ENCODE results near the gene SAMD4B.

SAMD4B gene

GRCh38 chr19:39296906-39297305, 45.3 kb upstream of the SAMD4B start:
- Histone ChIP-seq H3K27ac (ENCODE audit: low read length) (no peak overlapping the region), H3K27me3 (replicated peaks; ENCODE audit: insufficient read depth, low read length) (peaks cover 8% of the 10 kb centered on the region; the same call in 1 of the 2 replicates), H3K9ac (ENCODE audit: low read length) (no peak overlapping the region), H3F3A (ENCODE audit: insufficient read depth, low read length) (no peaks in the 10 kb centered on the region), H2AFZ (ENCODE audit: low read length) (no peak overlapping the region), H3K36me3 (replicated peaks; ENCODE audit: insufficient read depth, low read length) (no peaks in the 10 kb centered on the region), H3K4me2 (ENCODE audit: low read depth, low read length) (no peak overlapping the region), H3K79me2 (ENCODE audit: low read length) (no peaks in the 10 kb centered on the region), H3K4me1 (ENCODE audit: low read length) (no peaks in the 10 kb centered on the region), H3K9me2 (replicated peaks; ENCODE audit: insufficient read depth, low read length) (no peaks in the 10 kb centered on the region), H4K20me1 (ENCODE audit: insufficient read depth, low read length) (no peaks in the 10 kb centered on the region), H3K9me3 (replicated peaks; ENCODE audit: insufficient read depth, low read length) (no peaks in the 10 kb centered on the region), H3K4me3 (ENCODE audit: low read length) (no peak overlapping the region)
- TF ChIP-seq EZH2 (optimal IDR thresholded peaks at IDR 0.05; ENCODE audit: low read depth, low read length) (no peak), CTCF (IDR thresholded peaks at IDR 0.05; ENCODE audit: low read length) (no peak), EZH2phosphoT487 (IDR thresholded peaks at IDR 0.05; ENCODE audit: low read length) (no peak)
- no peak for DNase-seq

GRCh38 chr19:39297931-39298634, 44.1 kb upstream of the SAMD4B start:
- H2AFZ ChIP-seq (ENCODE audit: low read length), result no peak overlapping the region
- DNase-seq, result no peak
- TF ChIP-seq EZH2 (optimal IDR thresholded peaks at IDR 0.05; ENCODE audit: low read depth, low read length) (no peak), CTCF (IDR thresholded peaks at IDR 0.05; ENCODE audit: low read length) (no peak), EZH2phosphoT487 (IDR thresholded peaks at IDR 0.05; ENCODE audit: low read length) (no peak)
- H3K36me3 ChIP-seq (replicated peaks; ENCODE audit: insufficient read depth, low read length), result no peaks in the 10 kb centered on the region
- H3K27ac ChIP-seq (ENCODE audit: low read length), result no peak overlapping the region
- no peaks in the 10 kb centered on the region for H3K9me2 ChIP-seq (replicated peaks; ENCODE audit: insufficient read depth, low read length)
- no peaks in the 10 kb centered on the region for H3K79me2 ChIP-seq (ENCODE audit: low read length)
- H3K9me3 ChIP-seq (replicated peaks; ENCODE audit: insufficient read depth, low read length), result no peaks in the 10 kb centered on the region
- no peak overlapping the region for H3K4me3 ChIP-seq (ENCODE audit: low read length)
- H3F3A ChIP-seq (ENCODE audit: insufficient read depth, low read length), result no peaks in the 10 kb centered on the region
- no peak overlapping the region for H3K9ac ChIP-seq (ENCODE audit: low read length)
- no peaks in the 10 kb centered on the region for H4K20me1 ChIP-seq (ENCODE audit: insufficient read depth, low read length)
- no peaks in the 10 kb centered on the region for H3K4me1 ChIP-seq (ENCODE audit: low read length)
- no peak overlapping the region for H3K4me2 ChIP-seq (ENCODE audit: low read depth, low read length)
- H3K27me3 ChIP-seq (replicated peaks; ENCODE audit: insufficient read depth, low read length), result peaks cover 8% of the 10 kb centered on the region; the same call in 1 of the 2 replicates

- Histone ChIP-seq H3F3A (ENCODE audit: insufficient read depth, low read length) (no peaks in the 10 kb centered on the region), H3K4me2 (ENCODE audit: low read depth, low read length) (no peak overlapping the region)
These were observed 42.8 kb upstream of the SAMD4B start for GRCh38 chr19:39299404-39299803.

More at GRCh38 chr19:39299404-39299803, 42.8 kb upstream of the SAMD4B start:
- H3K79me2 ChIP-seq (ENCODE audit: low read length), result no peaks in the 10 kb centered on the region
- no peak for TF ChIP-seq EZH2phosphoT487 (IDR thresholded peaks at IDR 0.05; ENCODE audit: low read length)
- TF ChIP-seq EZH2 (optimal IDR thresholded peaks at IDR 0.05; ENCODE audit: low read depth, low read length), result no peak
- no peak for TF ChIP-seq CTCF (IDR thresholded peaks at IDR 0.05; ENCODE audit: low read length)
- no peaks in the 10 kb centered on the region for H3K4me1 ChIP-seq (ENCODE audit: low read length)
- H3K27me3 ChIP-seq (replicated peaks; ENCODE audit: insufficient read depth, low read length), result peaks cover 8% of the 10 kb centered on the region; the same call in 1 of the 2 replicates
- DNase-seq, result peak; percentile 21
- H3K27ac ChIP-seq (ENCODE audit: low read length), result no peak overlapping the region
- no peak overlapping the region for H2AFZ ChIP-seq (ENCODE audit: low read length)
- no peaks in the 10 kb centered on the region for H3K9me3 ChIP-seq (replicated peaks; ENCODE audit: insufficient read depth, low read length)
- no peaks in the 10 kb centered on the region for H3K9me2 ChIP-seq (replicated peaks; ENCODE audit: insufficient read depth, low read length)
- no peaks in the 10 kb centered on the region for H4K20me1 ChIP-seq (ENCODE audit: insufficient read depth, low read length)
- no peaks in the 10 kb centered on the region for H3K36me3 ChIP-seq (replicated peaks; ENCODE audit: insufficient read depth, low read length)
- H3K9ac ChIP-seq (ENCODE audit: low read length), result no peak overlapping the region
- no peak overlapping the region for H3K4me3 ChIP-seq (ENCODE audit: low read length)
